Neural crest cell (in vitro differentiated cells): Measurements from ENCODE around the gene ZNF324B. TPM values are rescaled to one million over a fixed set of nuclear protein-coding genes. Genes with fewer than 3 reads are reported as not detected.
"Not testable (repeated sequence)": the region's sequence is repeated elsewhere in the genome, so short reads cannot be mapped to it uniquely, and the experiment has no call there.

Source experiments
- DNase-seq: peaks from one replicate; pipeline ENCODE4 v3.0.0; 2021; ENCODE audit warnings: low read depth, mixed read lengths, low spot score
- H3K27ac Mint-ChIP-seq: one replicate; pipeline ENCODE4 v1.8.0; 2021; ENCODE audit warnings: mild to moderate bottlenecking, mixed read lengths; ENCODE audit not compliant: unreplicated experiment
- H3K27me3 Mint-ChIP-seq: 2 replicates; pipeline ENCODE4 v1.8.0; 2021; ENCODE audit warnings: low read depth, mild to moderate bottlenecking, mixed read lengths
- H3K36me3 Mint-ChIP-seq: 2 replicates; pipeline ENCODE4 v1.8.0; 2021; ENCODE audit warnings: low read depth, mild to moderate bottlenecking, mixed read lengths
- H3K4me1 Mint-ChIP-seq: 2 replicates; pipeline ENCODE4 v1.8.0; 2021; ENCODE audit warnings: mixed read lengths
- H3K4me3 Mint-ChIP-seq: one replicate; pipeline ENCODE4 v1.8.0; 2021; ENCODE audit warnings: mild to moderate bottlenecking, mixed read lengths
- H3K9me3 Mint-ChIP-seq: 2 replicates; pipeline ENCODE4 v1.8.0; 2021; ENCODE audit warnings: mixed read lengths
- CTCF ChIP-seq: fragments of 200-600 bp; sonication (generic); conservative IDR thresholded peaks from 2 replicates; pipeline ENCODE4 v1.5.0; 2021; ENCODE audit warnings: antibody characterized with exemption, mild to moderate bottlenecking
- total RNA-seq: library from RNA; stranded (reverse); gene quantifications from 2 replicates; pipeline ENCODE4 v1.2.1, GENCODE V29; 2021

ZNF324B gene
- total RNA-seq, 1 donor from 2014 or later = 14.8 TPM

DNA sequence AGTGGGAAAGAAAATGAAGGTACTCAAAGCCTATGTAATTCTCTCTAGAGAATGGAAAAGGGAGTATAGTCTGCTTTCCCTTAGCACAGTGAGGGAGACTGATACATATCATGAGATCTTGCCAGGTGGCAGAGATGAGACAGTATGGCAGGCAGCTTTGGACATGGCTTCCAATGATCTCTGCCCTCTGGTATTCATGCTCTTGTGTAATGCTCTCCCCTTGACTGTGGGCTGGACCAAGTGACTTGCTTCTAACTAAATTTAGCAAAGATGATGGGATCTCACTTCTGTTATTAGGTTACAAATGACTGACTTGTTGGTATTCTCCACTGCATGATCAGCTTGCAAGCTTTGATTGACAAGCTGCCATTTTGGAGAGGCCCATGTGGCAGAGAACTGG, 21.7 kb upstream of the ZNF324B start:
- Mint-ChIP-seq H3K4me3 (no peak overlapping the region), H3K36me3 (peaks cover 45% of the 10 kb centered on the region), H3K4me1 (no peaks in the 10 kb centered on the region), H3K9me3 (peaks cover 20% of the 10 kb centered on the region), H3K27ac (peak overlapping the region; percentile 27), H3K27me3 (no peaks in the 10 kb centered on the region)
- DNase-seq = no peak
- TF ChIP-seq CTCF = no peak

GRCh38 chr19:58434217-58434616, 17.2 kb upstream of the ZNF324B start:
- no peaks in the 10 kb centered on the region for H3K4me1 Mint-ChIP-seq
- no peak overlapping the region for H3K27ac Mint-ChIP-seq
- DNase-seq = no peak
- H3K9me3 Mint-ChIP-seq = peaks cover 34% of the 10 kb centered on the region
- no peak for TF ChIP-seq CTCF
- H3K27me3 Mint-ChIP-seq = peaks cover 5% of the 10 kb centered on the region
- H3K4me3 Mint-ChIP-seq = no peak overlapping the region
- peaks cover 55% of the 10 kb centered on the region for H3K36me3 Mint-ChIP-seq

DNA sequence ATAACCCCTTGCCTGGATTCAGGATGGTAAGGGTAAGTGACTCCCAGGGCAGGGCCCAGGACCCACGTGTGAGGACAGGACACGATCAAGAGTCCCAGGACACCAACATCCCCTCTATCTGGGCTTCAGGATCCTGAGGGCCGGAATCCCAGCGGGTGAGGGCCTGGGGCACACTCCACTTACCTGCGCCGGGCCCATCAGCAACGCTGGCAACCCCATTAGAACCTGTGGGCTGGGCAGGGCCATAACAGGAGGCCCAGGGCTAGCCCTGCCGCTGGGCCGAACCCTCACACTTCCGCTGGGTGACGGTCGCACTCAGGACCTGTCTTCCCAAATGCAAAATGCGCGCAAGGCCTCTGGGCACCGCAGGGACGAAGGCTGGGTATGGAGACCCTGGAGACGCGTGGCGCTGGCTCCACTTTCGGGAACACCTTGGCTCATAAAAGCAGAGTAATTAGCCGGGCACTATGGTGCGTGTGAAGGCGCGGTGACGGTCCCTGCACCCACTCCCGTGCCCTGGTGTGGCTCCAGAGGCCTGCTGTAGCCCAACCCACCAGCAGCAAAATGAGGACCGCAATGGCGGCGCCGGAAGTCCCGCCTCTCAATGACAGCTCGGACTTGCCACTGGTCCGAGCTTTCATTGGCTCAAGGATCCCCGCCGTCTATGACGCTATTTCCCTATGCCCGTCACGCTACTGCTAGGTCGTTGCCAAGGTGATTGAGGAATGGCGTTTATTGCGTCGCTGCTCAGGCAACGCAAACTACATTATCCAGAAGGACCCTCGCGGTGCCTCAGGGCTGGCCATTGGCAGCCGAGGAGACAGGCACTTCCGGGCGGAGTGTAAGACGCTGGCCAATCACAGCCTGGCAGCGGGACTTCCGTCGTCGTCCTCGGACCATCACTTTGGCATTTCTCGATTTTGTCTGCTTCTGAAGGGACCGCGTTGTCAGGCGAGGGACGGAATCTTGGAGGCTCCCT, 11.6 kb upstream of the ZNF324B start, which contains the start of gene ZNF132:
ZNF132 (minus strand) TSS at position 578 of the 979 bp plus-strand sequence; CDS start at position 246, 332 bp downstream.
- H3K27ac Mint-ChIP-seq = no peak within 1 kb of the TSS
- no peak for TF ChIP-seq CTCF
- peaks cover 35% of the 10 kb centered on the region for H3K36me3 Mint-ChIP-seq
- peak within 1 kb of the TSS; percentile 67 for H3K4me3 Mint-ChIP-seq
- H3K27me3 Mint-ChIP-seq = peaks cover 5% of the 10 kb centered on the region
- peak; percentile 9 for DNase-seq
- peaks cover 27% of the 10 kb centered on the region for H3K9me3 Mint-ChIP-seq
- H3K4me1 Mint-ChIP-seq = no peaks in the 10 kb centered on the region

DNA sequence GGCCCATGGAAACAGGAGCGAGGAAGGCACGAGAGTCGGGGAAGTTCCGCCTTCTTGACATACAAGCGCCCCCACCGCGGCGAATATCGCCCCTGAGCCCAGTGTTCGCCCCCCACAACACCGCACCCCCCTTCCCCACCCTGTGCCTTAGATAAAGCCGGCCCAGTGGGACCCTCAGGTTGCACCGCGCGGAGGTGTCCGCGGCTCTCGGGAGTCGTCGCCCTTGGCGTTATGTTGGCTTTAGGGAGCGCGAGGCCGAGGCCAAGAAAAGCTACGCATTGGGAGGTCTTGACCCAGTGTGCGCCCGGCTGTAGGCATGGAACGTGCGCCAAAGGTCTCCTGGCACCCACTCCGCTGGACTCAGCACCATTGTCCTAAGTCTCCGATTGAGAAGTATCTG, 10.9 kb upstream of the ZNF324B start:
- H3K4me1 Mint-ChIP-seq = no peaks in the 10 kb centered on the region
- no peak overlapping the region for H3K27ac Mint-ChIP-seq
- H3K9me3 Mint-ChIP-seq = peaks cover 27% of the 10 kb centered on the region
- H3K36me3 Mint-ChIP-seq = peaks cover 32% of the 10 kb centered on the region
- DNase-seq = no peak
- peak overlapping the region; percentile 67 for H3K4me3 Mint-ChIP-seq
- H3K27me3 Mint-ChIP-seq = peaks cover 5% of the 10 kb centered on the region
- no peak for TF ChIP-seq CTCF

GRCh38 chr19:58442986-58443385, 8.4 kb upstream of the ZNF324B start:
- DNase-seq, H3K27me3 Mint-ChIP-seq, H3K4me1 Mint-ChIP-seq, H3K27ac Mint-ChIP-seq, H3K4me3 Mint-ChIP-seq: not testable (repeated sequence)
- Mint-ChIP-seq H3K36me3 (peaks cover 24% of the 10 kb centered on the region), H3K9me3 (peaks cover 23% of the 10 kb centered on the region)

- DNase-seq, H3K27ac Mint-ChIP-seq, H3K4me3 Mint-ChIP-seq, H3K36me3 Mint-ChIP-seq, H3K9me3 Mint-ChIP-seq: not testable (repeated sequence)
- peaks cover 19% of the 10 kb centered on the region for H3K4me1 Mint-ChIP-seq
- H3K27me3 Mint-ChIP-seq = peaks cover 19% of the 10 kb centered on the region
Observed at GRCh38 chr19:58448860-58449259, 2.6 kb upstream of the ZNF324B start.

- H3K27ac Mint-ChIP-seq, DNase-seq, H3K36me3 Mint-ChIP-seq, H3K4me3 Mint-ChIP-seq, H3K9me3 Mint-ChIP-seq: not testable (repeated sequence)
- peaks cover 19% of the 10 kb centered on the region for H3K4me1 Mint-ChIP-seq
- peaks cover 19% of the 10 kb centered on the region for H3K27me3 Mint-ChIP-seq
Observed at GRCh38 chr19:58449980-58450379, 1.4 kb upstream of the ZNF324B start.
